ENCODE results near the gene PSMA5.
"Not testable (repeated sequence)": the region's sequence is repeated elsewhere in the genome, so short reads cannot be mapped to it uniquely, and the experiment has no call there.

Gene PSMA5

DNA sequence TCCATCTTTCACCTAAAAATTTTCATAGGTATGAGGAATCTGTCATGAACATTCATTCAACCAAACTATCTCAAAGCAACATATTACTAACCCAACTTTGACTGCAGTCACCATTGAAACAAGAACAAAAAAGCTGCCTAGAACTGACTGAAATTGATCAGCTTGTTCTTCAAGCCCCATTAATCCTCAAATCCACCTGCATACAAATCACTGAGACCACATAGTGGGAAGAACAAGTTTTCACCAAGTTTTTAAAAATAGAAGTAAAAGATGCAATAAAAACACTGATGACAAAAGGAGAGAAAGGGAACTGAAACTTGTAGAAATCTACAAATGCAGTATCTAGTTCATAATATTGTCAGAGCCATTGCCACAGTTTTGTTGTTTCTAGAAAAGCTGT lies 34.6 kb downstream of the PSMA5 start:
- no peak for DNase-seq

DNA sequence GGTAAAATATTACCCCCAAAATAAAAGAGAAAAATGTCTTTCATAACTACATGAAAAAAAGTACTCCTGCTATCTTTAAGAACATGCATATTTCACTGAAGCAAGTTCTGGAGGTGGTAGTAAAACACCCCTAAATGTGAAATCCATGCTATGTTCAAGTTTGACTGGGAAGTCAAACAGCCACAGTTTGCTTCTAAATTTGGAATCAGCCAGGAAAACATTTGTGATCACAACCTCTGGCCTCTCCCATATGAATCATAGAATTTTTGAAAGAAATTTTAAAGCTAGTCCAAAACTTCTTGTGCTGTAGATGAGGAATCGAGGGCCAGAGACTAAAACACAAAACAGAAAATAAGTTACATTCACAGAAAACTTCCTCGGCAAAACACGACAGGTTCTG lies 35.1 kb downstream of the PSMA5 start:
- no peak for DNase-seq

DNA sequence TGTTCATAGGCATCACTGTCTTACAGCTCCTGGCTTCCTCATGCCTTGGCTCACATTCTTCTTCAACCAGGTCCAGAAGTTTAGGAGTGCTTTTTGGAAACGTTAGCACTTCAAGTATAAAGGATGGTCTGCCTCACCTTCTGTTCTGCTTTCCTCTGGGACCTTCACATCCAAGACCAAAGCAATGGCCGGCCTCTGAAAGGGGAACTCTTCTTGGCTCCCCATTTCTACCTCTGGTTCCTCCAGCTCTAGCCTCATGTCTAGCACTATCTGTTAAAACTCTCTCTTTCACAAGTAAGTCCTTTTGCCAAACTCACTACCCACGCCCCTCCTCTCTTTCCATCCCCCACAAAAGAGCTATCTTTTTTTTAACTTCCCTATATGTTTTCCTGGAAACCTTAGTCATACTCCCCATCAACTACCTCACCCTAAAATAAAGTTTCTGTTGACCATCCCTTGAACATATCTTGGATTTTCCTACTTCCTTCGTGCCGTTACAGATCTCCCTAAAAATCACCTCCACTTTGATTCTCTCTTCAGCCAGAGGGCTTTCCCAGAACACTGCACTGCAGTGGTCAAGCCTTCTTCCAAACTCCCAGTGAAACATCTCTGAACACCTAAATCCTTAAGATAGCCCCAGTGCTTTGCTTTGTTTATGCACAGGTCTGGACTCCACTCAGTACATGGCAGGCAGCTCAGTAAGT lies 36.5 kb downstream of the PSMA5 start:
- DNase-seq = no peak

DNA sequence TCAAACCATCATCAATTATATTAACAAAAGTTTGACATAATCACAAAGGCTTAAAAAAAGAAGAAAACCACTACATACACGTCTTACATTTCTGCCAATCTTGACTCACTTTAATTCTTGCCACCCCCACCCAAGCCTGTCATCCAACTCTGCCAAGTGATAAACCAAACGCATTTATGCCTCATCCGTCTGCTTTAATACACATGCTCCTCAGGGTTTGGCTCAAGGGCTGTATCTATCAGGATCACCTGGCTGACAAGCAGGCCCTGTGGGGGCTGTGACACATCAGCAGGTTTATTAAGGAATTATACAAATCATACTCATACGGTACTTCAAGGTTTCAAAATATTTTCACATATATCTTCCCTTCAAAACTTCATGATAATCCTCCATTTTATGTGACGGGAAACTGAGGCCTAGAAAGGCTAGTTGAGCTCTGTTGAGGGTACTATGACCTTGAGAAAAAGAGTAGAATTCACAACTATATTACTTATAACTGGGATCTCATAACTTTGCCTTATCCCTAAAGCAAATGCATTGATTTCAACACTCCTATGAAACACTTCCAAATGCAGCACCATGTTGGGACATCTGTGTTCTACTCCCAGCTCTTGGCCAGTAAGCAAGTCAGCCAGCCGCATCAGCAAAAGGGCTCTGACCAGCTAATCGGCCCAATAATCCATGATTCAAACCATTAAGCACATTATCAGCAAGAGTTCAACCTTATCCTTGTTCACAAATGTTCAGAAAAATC lies 37.2 kb downstream of the PSMA5 start:
- DNase-seq = no peak

DNA sequence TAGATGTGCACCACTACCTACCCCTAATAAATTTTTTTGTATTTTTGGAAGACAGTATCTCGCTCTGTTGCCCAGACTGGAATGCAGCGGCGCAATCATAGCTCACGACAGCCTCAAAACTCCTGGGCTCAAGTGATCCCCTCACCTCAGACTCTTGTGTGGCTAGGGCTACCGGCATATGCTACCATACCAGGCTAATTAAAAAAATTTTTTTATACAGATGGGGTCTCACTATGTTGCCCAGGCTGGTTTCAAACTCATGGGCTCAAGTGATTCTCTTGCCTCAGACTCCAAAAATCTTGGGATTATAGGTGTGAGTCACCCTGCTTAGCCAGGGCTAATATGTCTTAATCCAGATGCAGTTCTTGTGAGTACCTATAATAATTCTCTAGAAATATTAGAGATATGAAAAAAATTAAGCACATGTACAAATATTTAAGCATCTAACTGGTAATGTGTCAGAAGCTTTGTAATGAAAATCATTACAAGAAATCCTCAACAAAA lies 38.0 kb downstream of the PSMA5 start:
- DNase-seq = no peak

DNA sequence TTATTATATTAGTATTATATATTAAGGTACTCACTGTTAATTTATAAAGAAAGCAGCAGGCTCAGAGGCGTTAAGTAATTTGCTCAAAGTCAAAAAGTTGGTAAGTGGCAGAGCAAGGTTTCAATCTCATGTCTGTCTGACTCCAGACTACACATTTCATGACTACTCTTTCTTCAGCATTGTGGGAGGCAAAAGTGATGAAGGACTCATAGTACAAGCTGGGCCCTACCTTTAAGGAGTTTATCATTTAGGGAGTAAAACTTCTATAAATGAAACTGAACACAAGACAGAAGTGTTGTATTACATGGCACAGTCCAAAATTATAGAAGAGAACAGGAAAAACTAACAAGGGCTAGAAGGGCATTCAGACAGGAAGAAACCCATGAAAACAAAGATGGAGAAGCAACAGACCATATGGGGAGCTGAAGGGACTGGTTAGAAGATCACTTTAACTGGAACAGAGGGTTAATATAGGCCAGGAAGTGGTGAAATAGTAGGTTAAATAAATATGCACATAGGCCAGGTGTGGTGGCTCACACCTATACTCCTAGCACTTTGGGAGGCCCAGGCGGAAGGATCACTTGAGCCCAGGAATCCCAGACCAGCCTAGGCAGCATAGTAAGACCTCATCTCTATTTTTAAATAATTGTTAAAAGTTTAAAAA lies 40.1 kb downstream of the PSMA5 start:
- no peak for DNase-seq

DNA sequence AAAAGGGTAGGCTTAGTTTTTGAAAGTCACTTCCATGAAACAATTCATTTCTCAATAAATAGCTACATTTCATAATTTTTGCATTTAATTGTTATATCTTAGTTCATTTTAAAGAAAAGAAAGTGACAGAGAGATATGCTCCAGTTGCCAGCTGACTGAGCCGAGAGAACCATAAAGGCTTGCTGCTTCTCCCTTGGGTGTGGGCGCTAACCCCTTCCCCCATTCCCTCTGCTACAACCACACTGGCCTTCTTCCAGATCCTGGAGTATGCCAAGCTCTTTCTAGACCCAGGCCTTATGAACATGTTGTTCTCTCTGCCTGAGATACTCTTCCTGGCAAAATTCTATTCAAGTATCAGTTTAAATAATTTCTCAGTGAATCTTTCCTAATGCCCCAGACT lies 40.8 kb downstream of the PSMA5 start:
- no peak for DNase-seq

DNA sequence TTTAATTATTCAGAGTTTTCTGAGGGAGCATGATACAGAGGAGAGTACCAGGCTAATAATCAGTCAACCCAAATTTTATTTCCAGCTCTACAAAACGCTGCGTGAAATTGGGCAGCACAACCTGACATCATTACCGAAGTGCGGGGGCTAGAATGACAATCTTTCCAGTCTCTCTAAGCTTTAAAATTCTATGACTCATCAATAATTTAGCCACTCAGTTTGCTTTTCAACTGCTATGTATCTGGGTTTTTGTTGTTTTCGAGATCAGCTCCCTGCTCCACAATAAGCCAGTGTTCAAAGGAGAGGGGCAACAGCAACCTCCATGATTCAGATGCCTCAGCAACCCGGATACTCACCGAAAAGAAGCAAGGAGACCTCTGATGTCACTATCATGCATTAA lies 42.4 kb downstream of the PSMA5 start:
- DNase-seq = no peak

DNA sequence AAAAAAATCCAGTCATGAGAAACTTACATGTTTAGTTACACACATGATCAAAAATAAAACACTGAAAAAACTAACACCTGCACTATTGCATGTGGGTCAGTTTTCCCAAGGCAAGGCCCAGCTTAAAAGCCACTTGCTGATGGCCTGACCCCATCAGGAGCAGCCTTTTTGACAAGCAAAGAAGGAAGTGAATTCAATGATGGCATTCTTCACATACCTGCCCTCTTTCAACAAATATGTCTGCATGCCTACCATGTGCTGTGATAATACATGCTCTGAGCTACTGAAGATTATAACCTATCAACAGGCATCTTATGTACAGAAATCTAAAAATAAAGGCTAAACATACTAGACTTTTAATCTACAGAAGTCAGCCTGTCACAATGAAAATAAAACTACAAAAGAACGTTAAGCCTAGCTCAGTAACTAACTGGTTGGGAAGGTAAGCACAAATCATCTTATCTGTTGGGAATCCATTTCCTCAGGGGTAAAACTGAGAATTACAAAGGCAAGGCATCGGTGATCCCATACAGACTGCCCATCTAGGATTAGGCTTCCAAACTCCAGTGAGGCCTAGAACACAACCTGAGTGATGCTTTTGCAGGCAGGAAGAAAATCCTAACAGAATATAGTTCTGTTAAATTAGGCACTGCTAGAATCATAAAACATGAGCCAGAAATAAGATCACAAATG lies 43.0 kb downstream of the PSMA5 start:
- no peak for DNase-seq

DNA sequence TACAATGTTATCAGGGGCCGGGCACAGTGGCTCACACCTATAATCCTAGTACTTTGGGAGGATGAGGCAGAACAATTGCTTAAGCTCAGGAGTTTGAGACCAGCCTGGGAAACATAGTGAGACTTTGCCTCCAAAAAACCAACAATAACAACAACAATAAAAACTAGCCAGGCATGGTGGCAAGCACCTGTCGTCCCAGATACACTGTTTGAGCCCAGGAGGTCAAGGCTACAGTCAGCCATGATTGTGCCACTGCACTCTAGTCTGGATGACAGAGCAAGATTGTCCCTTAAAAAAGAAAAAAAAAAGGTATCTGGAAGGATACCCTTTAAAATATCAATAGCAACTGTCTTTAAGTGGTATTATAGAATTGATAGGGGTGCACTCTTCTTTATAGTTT lies 44.7 kb downstream of the PSMA5 start:
- no peak for DNase-seq

DNA sequence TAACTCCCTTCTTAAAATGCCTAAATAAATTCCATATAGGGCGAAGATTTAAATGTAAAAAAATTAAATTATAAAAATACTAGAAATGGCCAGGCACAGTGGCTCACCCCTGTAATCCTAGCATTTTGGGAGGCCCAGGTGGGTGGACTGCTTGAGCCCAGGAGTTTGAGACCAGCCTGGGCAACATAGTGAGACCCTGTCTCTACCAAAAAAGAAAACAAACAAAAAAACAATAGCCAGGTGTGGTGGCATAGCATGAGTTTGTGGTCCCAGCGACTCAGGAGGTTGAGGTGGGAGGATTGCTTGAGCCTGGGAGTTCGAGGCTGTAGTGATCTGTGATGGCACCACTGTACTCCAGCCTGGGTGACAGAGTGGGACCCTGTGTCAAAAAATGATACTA lies 46.3 kb downstream of the PSMA5 start:
- DNase-seq = no peak

DNA sequence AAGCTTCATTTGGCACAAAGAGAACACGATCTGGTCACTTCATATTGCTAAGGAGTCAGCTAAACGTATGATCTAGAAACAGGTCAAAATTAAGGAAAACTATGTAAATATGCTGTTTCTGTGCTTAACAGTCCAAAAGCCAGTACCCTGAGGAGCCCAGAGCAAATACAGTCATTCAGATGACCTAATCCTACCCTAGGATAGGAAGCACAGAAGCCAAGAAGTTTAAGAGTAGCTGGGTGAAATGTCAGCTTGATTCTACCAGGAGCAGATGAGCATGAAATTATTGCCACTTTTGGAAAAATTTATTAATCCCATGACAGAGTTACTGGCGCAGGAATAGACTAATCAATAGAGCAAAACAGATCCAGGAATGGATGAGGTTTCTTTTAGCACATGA lies 46.8 kb downstream of the PSMA5 start:
- DNase-seq = no peak

DNA sequence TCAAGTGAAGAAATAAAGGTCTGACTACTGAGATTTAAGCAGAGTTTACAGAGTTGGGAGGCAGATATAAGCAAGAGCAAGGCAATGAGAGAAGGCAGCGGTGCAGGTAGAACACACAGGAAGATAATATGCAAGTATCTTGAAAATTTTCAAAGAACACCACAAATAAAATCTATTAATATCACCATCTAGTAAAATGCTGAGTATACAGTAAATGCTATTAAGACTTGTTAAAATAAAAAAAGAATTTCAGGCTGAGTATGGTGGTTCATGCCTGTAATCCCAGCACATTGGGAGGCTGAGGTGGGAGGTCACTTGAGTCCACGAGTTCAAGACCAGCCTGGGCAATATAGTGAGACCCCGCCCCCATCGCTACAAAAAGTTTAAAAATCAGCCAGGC lies 48.5 kb downstream of the PSMA5 start:
- no peak for DNase-seq

DNA sequence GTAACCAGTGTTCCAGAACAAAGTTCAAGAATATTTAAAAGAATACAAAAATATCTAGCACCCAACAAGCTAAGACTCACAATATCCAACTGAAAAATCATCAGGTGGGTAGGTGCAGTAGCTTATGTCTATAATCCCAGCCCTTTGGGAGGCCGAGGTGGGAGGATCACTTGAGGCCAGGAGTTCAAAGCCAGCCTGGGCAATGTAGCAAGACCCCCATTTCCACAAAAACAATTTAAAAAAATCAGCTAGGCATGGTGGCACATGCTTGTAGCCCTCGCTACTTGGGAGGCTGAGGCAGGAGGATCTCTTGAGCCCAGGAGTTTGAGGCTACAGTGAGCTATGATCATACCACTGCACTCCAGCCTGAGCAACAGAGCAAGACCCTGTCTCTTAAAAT lies 52.6 kb downstream of the PSMA5 start:
- DNase-seq = not testable (repeated sequence)

DNA sequence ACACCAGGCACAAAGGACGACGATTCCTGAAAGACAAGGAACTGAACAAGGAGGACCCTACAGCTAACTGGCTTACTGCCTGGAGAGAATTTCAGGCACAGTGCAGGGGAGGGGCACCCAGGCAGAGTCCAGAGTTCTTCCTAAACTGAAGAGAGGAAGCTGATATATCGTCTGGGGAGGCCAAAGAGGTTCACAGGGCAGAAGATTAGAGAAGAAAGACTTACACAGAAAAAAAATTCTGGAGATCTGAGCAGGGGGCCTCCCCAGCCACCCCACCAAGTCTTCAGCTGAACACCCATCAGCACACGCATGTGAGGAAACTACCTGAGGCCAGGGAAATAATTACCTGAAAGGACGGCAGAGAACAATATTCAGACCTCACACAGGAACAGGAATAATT lies 53.1 kb downstream of the PSMA5 start:
- DNase-seq = no peak

DNA sequence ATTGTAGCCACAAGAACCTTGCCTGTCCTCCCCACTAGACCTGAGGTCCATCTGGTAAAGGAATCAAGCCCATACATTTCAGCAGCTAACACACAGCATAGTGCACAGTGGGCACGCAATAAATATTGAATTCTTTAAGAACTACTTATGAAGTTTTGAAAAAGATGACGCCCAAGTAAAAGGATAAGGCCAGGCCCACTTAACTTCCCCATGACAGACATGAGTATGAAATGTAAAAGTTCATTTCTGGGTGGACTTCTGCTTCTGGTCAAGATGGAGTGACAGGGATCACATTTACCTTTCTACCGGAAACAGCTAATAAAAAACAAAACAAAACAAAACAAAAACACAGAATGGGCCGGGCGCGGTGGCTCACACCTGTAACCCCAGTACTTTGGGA lies 54.0 kb downstream of the PSMA5 start:
- DNase-seq = no peak

DNA sequence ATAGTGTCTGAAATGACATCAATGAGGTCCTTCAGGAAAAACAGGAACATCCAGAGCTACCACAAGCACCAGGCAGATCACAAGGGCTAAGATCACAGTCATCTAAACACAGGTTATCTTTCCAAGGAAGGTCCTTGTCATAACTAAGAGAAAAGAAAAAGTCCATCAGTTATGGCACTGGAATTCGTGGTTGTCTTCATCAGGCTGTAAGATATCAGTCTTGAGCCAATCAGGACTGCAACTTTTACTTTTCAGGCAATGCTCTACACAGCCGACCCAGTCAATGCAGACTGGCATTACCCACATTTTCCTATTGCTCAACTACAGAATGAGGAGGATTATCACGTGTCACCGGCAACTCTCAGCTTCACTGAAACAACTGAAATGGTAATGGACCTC lies 54.9 kb downstream of the PSMA5 start:
- DNase-seq = peak; percentile 75

DNA sequence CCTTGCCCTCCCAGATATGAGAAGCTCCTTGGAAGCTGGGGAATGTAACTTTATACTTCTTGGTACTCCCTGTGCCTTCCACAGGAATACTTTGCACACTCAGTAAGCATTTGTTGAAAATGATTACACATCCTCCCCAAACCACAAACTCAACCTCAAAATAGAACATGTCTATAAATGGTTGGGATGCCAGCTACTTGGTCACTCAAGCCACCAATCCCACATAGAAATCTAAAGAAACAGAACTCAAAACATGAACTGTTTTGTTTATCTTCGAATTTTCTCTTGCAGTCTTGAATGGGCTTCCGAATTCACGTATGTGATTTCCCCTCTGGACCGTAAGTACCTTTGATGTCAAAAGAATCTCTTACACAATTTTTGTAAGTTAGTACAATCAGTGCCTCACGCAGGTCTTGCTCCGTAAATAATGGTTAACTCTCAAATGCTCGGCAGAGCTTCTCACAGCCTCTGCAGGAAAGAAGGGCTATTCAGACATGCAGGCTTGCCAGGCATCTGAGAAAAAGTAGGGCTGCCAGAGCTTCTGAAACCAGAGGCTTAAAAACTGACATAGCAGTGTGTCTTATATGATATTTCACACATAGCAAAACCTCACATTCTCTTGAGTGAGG lies 55.4 kb downstream of the PSMA5 start:
- DNase-seq = peak; percentile 97

DNA sequence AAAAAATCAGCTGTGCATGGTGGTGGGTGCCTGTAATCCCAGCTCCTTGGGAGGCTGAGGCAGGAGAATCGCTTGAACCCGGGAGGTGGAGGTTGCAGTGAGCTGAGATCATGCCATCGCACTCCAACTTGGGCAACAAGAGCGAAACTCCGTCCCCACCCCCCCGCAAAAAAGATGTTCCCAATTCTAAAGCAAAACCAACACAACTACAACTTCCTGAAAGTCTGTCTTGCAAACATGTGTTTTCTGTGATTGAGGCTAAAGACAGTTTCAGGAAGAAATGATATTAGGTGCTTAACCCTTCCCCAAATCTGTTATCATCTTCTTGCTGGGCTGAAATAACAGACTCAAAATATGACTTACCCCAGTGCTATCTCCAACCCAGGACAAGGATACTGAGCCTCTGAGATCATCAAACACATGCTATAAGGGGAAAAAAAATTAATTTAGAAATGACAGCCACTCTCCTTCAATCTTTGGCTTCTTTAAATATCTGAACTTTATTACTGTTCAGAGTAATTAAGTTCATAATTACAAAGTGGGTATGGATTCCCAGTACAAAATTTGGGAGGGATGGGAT lies 57.0 kb downstream of the PSMA5 start:
- DNase-seq = peak; percentile 32

DNA sequence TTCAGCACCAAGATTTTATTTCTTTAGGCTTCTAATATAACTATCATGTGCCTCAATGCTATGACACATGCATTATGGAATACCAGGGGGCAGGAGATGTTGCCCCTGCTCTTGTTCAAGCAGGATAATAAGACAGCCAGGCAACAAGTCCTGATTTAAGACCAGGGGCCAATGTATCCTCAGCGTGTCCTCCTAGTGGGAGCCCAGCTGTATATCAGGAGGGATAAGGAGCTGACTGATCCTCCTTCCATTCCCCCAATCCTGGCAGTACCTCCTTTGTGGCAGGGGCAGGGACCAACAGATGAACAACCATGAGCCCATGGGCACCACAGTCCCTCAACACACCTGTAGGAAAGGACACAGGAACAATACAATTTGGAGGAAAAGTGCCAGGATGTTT lies 57.8 kb downstream of the PSMA5 start:
- no peak for DNase-seq

DNA sequence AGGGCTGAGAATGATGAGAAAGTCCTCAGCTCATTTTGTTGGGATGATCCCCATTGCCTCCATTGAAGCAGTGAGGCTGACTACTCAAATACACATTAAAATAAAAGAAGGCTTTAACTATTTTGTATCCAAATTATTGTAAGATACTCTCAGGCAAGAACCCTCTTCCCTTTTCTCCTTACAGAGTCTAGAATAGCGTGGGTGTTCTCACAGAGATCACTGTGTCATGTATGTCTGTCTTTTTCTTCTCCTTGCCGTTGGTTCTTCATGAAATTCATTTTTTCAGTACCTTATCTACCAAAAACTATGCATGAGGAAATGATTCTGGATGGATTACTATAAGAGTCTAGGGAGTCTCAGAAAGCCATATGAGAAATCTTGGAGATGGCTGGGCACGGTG lies 58.6 kb downstream of the PSMA5 start:
- DNase-seq = no peak

DNA sequence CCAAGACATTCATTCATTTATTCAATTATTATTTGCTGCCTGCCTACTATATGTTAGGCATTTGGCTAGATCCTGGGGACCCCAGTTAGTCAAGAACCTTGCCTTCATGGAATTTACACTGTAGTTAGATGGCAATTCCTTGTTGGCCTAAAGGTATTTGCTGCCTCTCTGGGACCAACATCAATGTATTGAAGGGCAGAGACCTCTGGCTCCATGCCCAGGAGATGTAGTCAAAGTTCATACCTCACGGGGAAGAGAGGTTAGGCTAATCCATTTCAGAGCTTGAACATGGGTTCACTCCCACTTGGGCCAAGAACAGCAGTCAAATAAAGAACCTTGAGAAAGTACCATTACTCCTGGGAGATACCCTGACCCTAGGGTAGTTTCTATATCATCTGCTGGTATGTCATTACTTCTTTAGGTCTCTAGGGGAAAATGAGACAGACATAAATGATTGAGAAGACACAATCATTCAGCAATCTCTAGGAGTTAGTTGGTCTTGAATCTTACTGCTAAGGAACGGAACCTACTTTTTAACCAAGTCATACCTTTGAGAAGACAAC lies 60.5 kb downstream of the PSMA5 start:
- DNase-seq = no peak
